ENCODE results near the gene PLOD2. TPM values are rescaled to one million over a fixed set of nuclear protein-coding genes. Genes with fewer than 3 reads are reported as not detected.

Gene PLOD2
- total and polyA plus RNA-seq, 9 of the 15 experiments (the other 6 are each of a cell fraction or from before 2014, with no cell fraction given) = 0.18 to 1.5 (median 0.58) TPM

DNA sequence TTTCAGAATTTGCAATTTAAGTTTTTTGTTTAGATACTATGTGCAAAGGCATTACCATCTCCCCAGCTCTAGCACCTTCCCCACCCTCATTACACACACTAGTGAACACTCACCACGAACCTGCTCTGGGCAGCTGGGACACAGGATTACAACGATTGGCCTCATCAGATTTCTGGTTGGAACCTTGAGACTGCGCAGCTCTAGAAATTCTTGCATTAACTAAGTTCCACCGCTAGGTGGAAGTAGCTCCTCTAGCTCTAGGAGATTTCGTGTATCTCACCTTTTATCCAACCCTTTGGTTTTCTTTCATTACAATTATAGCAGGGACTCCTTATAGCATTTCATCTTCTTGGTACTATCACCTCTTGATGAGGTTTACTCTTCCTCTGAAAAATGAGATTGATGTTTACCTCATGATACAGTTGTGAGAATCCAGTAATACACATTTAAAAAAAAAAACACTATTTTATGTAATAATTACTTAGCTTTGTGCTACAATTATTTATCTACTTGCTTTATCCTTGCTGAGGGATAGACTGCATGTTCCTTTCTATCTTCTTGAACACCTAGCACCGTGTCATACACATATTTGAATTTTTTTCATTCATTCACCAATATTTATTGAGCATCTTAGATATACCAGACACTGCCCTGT is 28.7 kb upstream of the PLOD2 start:
- FAIRE-seq (peak; percentile 83), ATAC-seq (peak; percentile 90), DNase-seq (ENCODE audit: extremely low read depth in 1 of 4, low spot score in 3 of 4) (peak; percentile 32 to 52 (median 37))
- no peaks in the 10 kb centered on the region for H3K9me1 ChIP-seq (ENCODE audit: control insufficient read depth, insufficient read depth, low read length)
- intact Hi-C loops (cut with micrococcal nuclease) (loop anchor here (1.0 to 5.0 kb wide), 4 partner anchors 122 to 452 kb away; no protein-coding TSS in a partner anchor), in situ Hi-C loops (cut with MboI) (no loop called here)
- no peak overlapping the region for H2AFZ ChIP-seq (ENCODE audit: low read depth, low read length)
- no peak overlapping the region for H3K27ac ChIP-seq (ENCODE audit: extremely low read depth, low read depth, low read length)
- WGBS (ENCODE audit: insufficient coverage, low coverage, missing lambda C conversion rate) = 5% methylated on average over 6 of the region's 6 CpGs
- no peaks in the 10 kb centered on the region for H3K27me3 ChIP-seq (ENCODE audit: control insufficient read depth in 2 of 2, insufficient read depth in 2 of 2, low read length in 2 of 2)
- H3K36me3 ChIP-seq (ENCODE audit: control insufficient read depth, insufficient read depth, low read length) = no peaks in the 10 kb centered on the region
- no peaks in the 10 kb centered on the region for H4K20me1 ChIP-seq (replicated peaks; ENCODE audit: control insufficient read depth, insufficient read depth, low read length)
- ChIA-PET POLR2A (interaction anchor here (0.9 kb wide), 1 partner anchor 138 kb away, joined by 5 read pairs; no protein-coding TSS in a partner anchor), CTCF (ENCODE audit: low intra/inter-chr PET ratio) (interaction anchor here (1.2 to 2.0 kb wide), 3 partner anchors 138 to 452 kb away, joined by 3 to 14 read pairs (median 3); no protein-coding TSS in a partner anchor)
- H3K9ac ChIP-seq (ENCODE audit: insufficient read depth in 1 of 2, low read depth in 2 of 2, low read length in 2 of 2) = no peak overlapping the region
- no peak overlapping the region for H3K4me2 ChIP-seq (ENCODE audit: insufficient read depth, low read length)
- H3K4me3 ChIP-seq = no peak overlapping the region
- H3K79me2 ChIP-seq (ENCODE audit: control insufficient read depth, insufficient read depth, low read length) = no peaks in the 10 kb centered on the region
- H3K9me3 ChIP-seq (replicated peaks; ENCODE audit: control insufficient read depth, insufficient read depth, low read depth, low read length) = no peaks in the 10 kb centered on the region
- H3K4me1 ChIP-seq (replicated peaks in 1 of 2; ENCODE audit: control insufficient read depth in 2 of 2, insufficient read depth in 2 of 2, low read length in 2 of 2) = no peaks in the 10 kb centered on the region
- BruUV-seq (replicated peaks) = no TSS peak
- TF ChIP-seq, protein P1, sequence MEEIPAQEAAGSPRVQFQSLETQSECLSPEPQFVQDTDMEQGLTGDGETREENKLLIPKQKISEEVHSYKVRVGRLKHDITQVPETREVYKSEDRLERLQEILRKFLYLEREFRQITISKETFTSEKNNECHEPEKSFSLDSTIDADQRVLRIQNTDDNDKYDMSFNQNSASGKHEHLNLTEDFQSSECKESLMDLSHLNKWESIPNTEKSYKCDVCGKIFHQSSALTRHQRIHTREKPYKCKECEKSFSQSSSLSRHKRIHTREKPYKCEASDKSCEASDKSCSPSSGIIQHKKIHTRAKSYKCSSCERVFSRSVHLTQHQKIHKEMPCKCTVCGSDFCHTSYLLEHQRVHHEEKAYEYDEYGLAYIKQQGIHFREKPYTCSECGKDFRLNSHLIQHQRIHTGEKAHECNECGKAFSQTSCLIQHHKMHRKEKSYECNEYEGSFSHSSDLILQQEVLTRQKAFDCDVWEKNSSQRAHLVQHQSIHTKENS (CRISPR knock-in tag; IDR thresholded peaks at IDR 0.05) = no peak
- TF ChIP-seq SPI1 (IDR thresholded peaks at IDR 0.05; ENCODE audit: borderline replicate concordance, low read depth, low read length) (no peak), STAG1 (CRISPR knock-in tag; IDR thresholded peaks at IDR 0.05; ENCODE audit: borderline replicate concordance) (no peak), ZNF444 (CRISPR knock-in tag; IDR thresholded peaks at IDR 0.05) (no peak), RNF2 (IDR thresholded peaks at IDR 0.05) (no peak), ARHGAP35 (IDR thresholded peaks at IDR 0.05; ENCODE audit: partially characterized antibody) (no peak), MCM5 (IDR thresholded peaks at IDR 0.05; ENCODE audit: low read depth) (no peak), MCM3 (IDR thresholded peaks at IDR 0.05) (no peak), ZNF354B (CRISPR knock-in tag; IDR thresholded peaks at IDR 0.05) (no peak), ADNP (tag; IDR thresholded peaks at IDR 0.05) (no peak), YY1 (IDR thresholded peaks at IDR 0.05; ENCODE audit: borderline replicate concordance in 1 of 3, control insufficient read depth in 1 of 3, extremely low read depth in 1 of 3, insufficient read depth in 3 of 3, insufficient read length in 1 of 3, insufficient replicate concordance in 2 of 3, low read depth in 1 of 3, low read length in 2 of 3) (no peak), SUPT5H (IDR thresholded peaks at IDR 0.05) (no peak), TBP (optimal IDR thresholded peaks at IDR 0.05; ENCODE audit: low read depth, low read length) (no peak), SMARCE1 (IDR thresholded peaks at IDR 0.05) (no peak)
- TF ChIP-seq, protein P2, sequence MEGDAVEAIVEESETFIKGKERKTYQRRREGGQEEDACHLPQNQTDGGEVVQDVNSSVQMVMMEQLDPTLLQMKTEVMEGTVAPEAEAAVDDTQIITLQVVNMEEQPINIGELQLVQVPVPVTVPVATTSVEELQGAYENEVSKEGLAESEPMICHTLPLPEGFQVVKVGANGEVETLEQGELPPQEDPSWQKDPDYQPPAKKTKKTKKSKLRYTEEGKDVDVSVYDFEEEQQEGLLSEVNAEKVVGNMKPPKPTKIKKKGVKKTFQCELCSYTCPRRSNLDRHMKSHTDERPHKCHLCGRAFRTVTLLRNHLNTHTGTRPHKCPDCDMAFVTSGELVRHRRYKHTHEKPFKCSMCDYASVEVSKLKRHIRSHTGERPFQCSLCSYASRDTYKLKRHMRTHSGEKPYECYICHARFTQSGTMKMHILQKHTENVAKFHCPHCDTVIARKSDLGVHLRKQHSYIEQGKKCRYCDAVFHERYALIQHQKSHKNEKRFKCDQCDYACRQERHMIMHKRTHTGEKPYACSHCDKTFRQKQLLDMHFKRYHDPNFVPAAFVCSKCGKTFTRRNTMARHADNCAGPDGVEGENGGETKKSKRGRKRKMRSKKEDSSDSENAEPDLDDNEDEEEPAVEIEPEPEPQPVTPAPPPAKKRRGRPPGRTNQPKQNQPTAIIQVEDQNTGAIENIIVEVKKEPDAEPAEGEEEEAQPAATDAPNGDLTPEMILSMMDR (IDR thresholded peaks at IDR 0.05 in 2 of 3, conservative IDR thresholded peaks at IDR 0.05 in 1 of 3; ENCODE audit: insufficient read depth in 2 of 3, low read depth in 1 of 3, low read length in 3 of 3) = peak; percentile 46 to 65 (median 64)
- TF ChIP-seq, protein P3, sequence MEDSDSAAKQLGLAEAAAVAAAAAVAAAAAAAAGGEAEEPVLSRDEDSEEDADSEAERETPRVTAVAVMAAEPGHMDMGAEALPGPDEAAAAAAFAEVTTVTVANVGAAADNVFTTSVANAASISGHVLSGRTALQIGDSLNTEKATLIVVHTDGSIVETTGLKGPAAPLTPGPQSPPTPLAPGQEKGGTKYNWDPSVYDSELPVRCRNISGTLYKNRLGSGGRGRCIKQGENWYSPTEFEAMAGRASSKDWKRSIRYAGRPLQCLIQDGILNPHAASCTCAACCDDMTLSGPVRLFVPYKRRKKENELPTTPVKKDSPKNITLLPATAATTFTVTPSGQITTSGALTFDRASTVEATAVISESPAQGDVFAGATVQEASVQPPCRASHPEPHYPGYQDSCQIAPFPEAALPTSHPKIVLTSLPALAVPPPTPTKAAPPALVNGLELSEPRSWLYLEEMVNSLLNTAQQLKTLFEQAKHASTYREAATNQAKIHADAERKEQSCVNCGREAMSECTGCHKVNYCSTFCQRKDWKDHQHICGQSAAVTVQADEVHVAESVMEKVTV (CRISPR knock-in tag; IDR thresholded peaks at IDR 0.05) = peak; percentile 26; the same call in 1 of the 2 replicates
- TF ChIP-seq, protein P4, sequence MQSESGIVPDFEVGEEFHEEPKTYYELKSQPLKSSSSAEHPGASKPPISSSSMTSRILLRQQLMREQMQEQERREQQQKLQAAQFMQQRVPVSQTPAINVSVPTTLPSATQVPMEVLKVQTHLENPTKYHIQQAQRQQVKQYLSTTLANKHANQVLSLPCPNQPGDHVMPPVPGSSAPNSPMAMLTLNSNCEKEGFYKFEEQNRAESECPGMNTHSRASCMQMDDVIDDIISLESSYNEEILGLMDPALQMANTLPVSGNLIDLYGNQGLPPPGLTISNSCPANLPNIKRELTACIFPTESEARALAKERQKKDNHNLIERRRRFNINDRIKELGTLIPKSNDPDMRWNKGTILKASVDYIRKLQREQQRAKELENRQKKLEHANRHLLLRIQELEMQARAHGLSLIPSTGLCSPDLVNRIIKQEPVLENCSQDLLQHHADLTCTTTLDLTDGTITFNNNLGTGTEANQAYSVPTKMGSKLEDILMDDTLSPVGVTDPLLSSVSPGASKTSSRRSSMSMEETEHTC (IDR thresholded peaks at IDR 0.05) = no peak
